Trophoblast cell (in vitro differentiated cells and primary cell): ENCODE measurements around the gene OR5B3.

ENCODE experiments used
- DNase-seq, 2 donors: peaks; one replicate each; pipeline ENCODE4 v3.0.0-alpha.2; 2016
- H2AFZ ChIP-seq: 2 replicates; pipeline ENCODE4 v1.6.1; 2013; ENCODE audit warnings: low read length, moderate library complexity, mild to moderate bottlenecking; ENCODE audit not compliant: insufficient read depth, poor library complexity
- H2AK5ac ChIP-seq: 2 replicates; pipeline ENCODE4 v1.6.1; 2013; ENCODE audit warnings: mild to moderate bottlenecking, low read length
- H2BK120ac ChIP-seq: 2 replicates; pipeline ENCODE4 v1.6.1; 2013; ENCODE audit warnings: low read length, mild to moderate bottlenecking, moderate library complexity; ENCODE audit not compliant: insufficient read depth, poor library complexity
- H2BK12ac ChIP-seq: 2 replicates; pipeline ENCODE4 v1.6.1; 2013; ENCODE audit warnings: mild to moderate bottlenecking, low read length, moderate library complexity
- H2BK5ac ChIP-seq: 2 replicates; pipeline ENCODE4 v1.6.1; 2013; ENCODE audit warnings: low read length, low read depth, moderate library complexity, mild to moderate bottlenecking; ENCODE audit not compliant: poor library complexity
- H3K14ac ChIP-seq: 2 replicates; pipeline ENCODE4 v1.6.1; 2013; ENCODE audit warnings: mild to moderate bottlenecking, low read length
- H3K18ac ChIP-seq: 2 replicates; pipeline ENCODE4 v1.6.1; 2013; ENCODE audit warnings: mild to moderate bottlenecking, low read length
- H3K23ac ChIP-seq: 2 replicates; pipeline ENCODE4 v1.6.1; 2013; ENCODE audit warnings: low read length
- H3K27ac ChIP-seq: 2 replicates; pipeline ENCODE4 v1.5.1; 2013; ENCODE audit warnings: low read depth, mild to moderate bottlenecking, inconsistent platforms, low read length, moderate library complexity
- H3K27me3 ChIP-seq: 2 replicates; pipeline ENCODE4 v1.6.1; 2013; ENCODE audit warnings: inconsistent platforms, mild to moderate bottlenecking, low read length, moderate library complexity; ENCODE audit not compliant: insufficient read depth
- H3K36me3 ChIP-seq, 2 experiments: 1 replicate in 1 of 2; 2 replicates in 1 of 2; pipeline ENCODE4 v1.6.1; 2013; ENCODE audit warnings: low read length in 2 of 2, mild to moderate bottlenecking in 2 of 2, moderate library complexity in 1 of 2; ENCODE audit not compliant: insufficient read depth in 2 of 2, control insufficient read depth in 1 of 2
- H3K4ac ChIP-seq: 2 replicates; pipeline ENCODE4 v1.6.1; 2013; ENCODE audit warnings: low read depth, mild to moderate bottlenecking, low read length, moderate library complexity
- H3K4me1 ChIP-seq, 2 experiments: 1 replicate in 1 of 2; 2 replicates in 1 of 2; pipeline ENCODE4 v1.6.1; 2013; ENCODE audit warnings: low read length in 2 of 2, mild to moderate bottlenecking in 2 of 2, moderate library complexity in 1 of 2; ENCODE audit not compliant: insufficient read depth in 2 of 2, control insufficient read depth in 1 of 2
- H3K4me2 ChIP-seq: 2 replicates; pipeline ENCODE4 v1.6.1; 2013; ENCODE audit warnings: inconsistent platforms, mild to moderate bottlenecking, low read length, moderate library complexity
- H3K4me3 ChIP-seq: 2 replicates; pipeline ENCODE4 v1.5.1; 2013; ENCODE audit warnings: mild to moderate bottlenecking, low read depth, low read length, inconsistent platforms
- H3K79me1 ChIP-seq: one replicate; pipeline ENCODE4 v1.6.1; 2013; ENCODE audit warnings: low read length
- H3K79me2 ChIP-seq: 2 replicates; pipeline ENCODE4 v1.6.1; 2013; ENCODE audit warnings: low read length, mild to moderate bottlenecking; ENCODE audit not compliant: control insufficient read depth, insufficient read depth, poor library complexity
- H3K9ac ChIP-seq: 2 replicates; pipeline ENCODE4 v1.6.1; 2013; ENCODE audit warnings: mild to moderate bottlenecking, low read length
- H3K9me3 ChIP-seq: 2 replicates; pipeline ENCODE4 v1.6.1; 2013; ENCODE audit warnings: low read depth, mild to moderate bottlenecking, control low read depth, inconsistent platforms, low read length; ENCODE audit not compliant: insufficient read depth
- H4K12ac ChIP-seq: 2 replicates; pipeline ENCODE4 v1.6.1; 2013; ENCODE audit warnings: low read depth, mild to moderate bottlenecking, low read length, moderate library complexity
- H4K8ac ChIP-seq: 2 replicates; pipeline ENCODE4 v1.6.1; 2013; ENCODE audit warnings: low read depth, mild to moderate bottlenecking, low read length, moderate library complexity
- H4K91ac ChIP-seq: one replicate; pipeline ENCODE4 v1.6.1; 2013; ENCODE audit warnings: low read depth, mild to moderate bottlenecking, low read length, moderate library complexity
- WGBS: extraction: QIAGEN DNeasy Blood & Tissue Kit; methylation state at CpG from one replicate; pipeline ENCODE4 v1.1.7; 2013; ENCODE audit warnings: missing lambda C conversion rate; ENCODE audit not compliant: insufficient read length, insufficient coverage; ENCODE audit errors: extremely low coverage; 5-methylcytosine and 5-hydroxymethylcytosine counted together

OR5B3 gene

DNA sequence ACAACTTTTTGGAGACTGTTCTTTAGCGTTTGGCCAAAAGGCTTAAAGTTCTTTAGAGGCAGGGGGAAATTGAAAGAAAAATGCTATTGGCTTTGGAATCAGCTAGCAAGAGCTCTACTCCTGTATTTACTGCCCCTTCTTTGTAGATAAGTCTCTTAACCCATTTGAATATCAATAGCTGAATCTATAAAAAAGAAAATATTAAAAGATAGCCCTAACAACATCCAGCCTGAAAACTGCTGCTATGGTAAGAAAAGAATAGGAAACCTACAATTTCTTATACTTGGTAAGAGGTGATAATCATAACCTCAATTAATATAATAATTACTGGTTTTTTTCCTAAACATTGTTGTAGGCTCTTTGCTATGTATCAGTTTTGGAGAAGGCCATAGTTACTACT is 35.5 kb upstream of the OR5B3 start, which contains the start of gene OR5B12:
Gene OR5B12, minus strand, starts transcription at position 101 of the 400 bp plus-strand sequence. CDS start 2,085 bp downstream, outside the sequence.
- Histone ChIP-seq H4K8ac (no peak within 1 kb of the TSS), H3K4me3 (no peak within 1 kb of the TSS), H3K4me1 (no peaks in the 10 kb centered on the region), H3K27ac (no peak within 1 kb of the TSS), H3K14ac (no peak within 1 kb of the TSS), H2BK5ac (no peak within 1 kb of the TSS), H3K23ac (no peak within 1 kb of the TSS), H3K4me2 (no peak within 1 kb of the TSS), H3K9ac (no peak within 1 kb of the TSS), H2BK120ac (no peak within 1 kb of the TSS), H4K91ac (no peak within 1 kb of the TSS), H4K12ac (no peak within 1 kb of the TSS), H3K79me2 (no peaks in the 10 kb centered on the region), H3K9me3 (peaks cover 4% of the 10 kb centered on the region), H2BK12ac (no peak within 1 kb of the TSS), H3K27me3 (no peaks in the 10 kb centered on the region), H2AK5ac (no peak within 1 kb of the TSS), H3K18ac (no peak within 1 kb of the TSS), H3K36me3 (no peaks in the 10 kb centered on the region), H3K79me1 (no peaks in the 10 kb centered on the region), H2AFZ (no peak within 1 kb of the TSS), H3K4ac (no peak within 1 kb of the TSS)
- whole genome bisulfite sequencing, result no CpG with 5 or more reads among the region's 1 CpG
- no peak for DNase-seq

DNA sequence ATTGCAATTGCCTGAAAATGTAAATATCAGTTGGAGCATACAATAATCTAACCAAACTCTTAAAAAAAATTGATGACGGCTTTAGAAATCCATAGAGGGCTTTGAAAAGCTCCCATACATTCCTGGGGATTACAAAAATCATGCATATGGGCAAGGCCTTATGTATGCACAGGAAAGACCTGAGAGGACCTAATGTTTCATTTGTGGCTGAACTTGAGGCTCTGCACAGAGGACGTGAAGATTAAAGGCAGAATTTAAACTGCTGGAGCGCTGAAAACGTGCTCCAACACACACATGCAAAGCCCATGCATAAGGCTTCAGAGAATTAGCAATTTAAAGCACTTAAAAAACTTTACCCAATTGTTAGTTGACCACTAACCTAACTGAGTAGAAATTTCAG is 31.8 kb upstream of the OR5B3 start:
- H2AK5ac ChIP-seq, result no peak overlapping the region
- H4K8ac ChIP-seq, result no peak overlapping the region
- H4K91ac ChIP-seq, result no peak overlapping the region
- H3K18ac ChIP-seq, result no peak overlapping the region
- no peak overlapping the region for H3K14ac ChIP-seq
- no peaks in the 10 kb centered on the region for H3K79me1 ChIP-seq
- no peaks in the 10 kb centered on the region for H3K9me3 ChIP-seq
- no peak overlapping the region for H2BK5ac ChIP-seq
- H3K27ac ChIP-seq, result no peak overlapping the region
- no peak overlapping the region for H2BK120ac ChIP-seq
- no peak for DNase-seq
- H3K36me3 ChIP-seq, result no peaks in the 10 kb centered on the region
- WGBS, result no CpG with 5 or more reads among the region's 4 CpGs
- no peak overlapping the region for H2AFZ ChIP-seq
- H3K79me2 ChIP-seq, result no peaks in the 10 kb centered on the region
- no peaks in the 10 kb centered on the region for H3K27me3 ChIP-seq
- H3K4me1 ChIP-seq, result no peaks in the 10 kb centered on the region
- H3K4ac ChIP-seq, result no peak overlapping the region
- H4K12ac ChIP-seq, result no peak overlapping the region
- no peak overlapping the region for H3K4me3 ChIP-seq
- no peak overlapping the region for H2BK12ac ChIP-seq
- no peak overlapping the region for H3K23ac ChIP-seq
- H3K4me2 ChIP-seq, result no peak overlapping the region
- no peak overlapping the region for H3K9ac ChIP-seq

GRCh38 chr11:58434217-58434616 is 27.5 kb upstream of the OR5B3 start:
- Histone ChIP-seq H2AK5ac (no peak overlapping the region), H3K9ac (no peak overlapping the region), H3K4ac (no peak overlapping the region), H2BK12ac (no peak overlapping the region), H2BK5ac (no peak overlapping the region), H3K4me3 (no peak overlapping the region), H4K8ac (no peak overlapping the region), H2BK120ac (no peak overlapping the region), H2AFZ (no peak overlapping the region), H3K27me3 (no peaks in the 10 kb centered on the region), H3K9me3 (no peaks in the 10 kb centered on the region), H3K4me2 (no peak overlapping the region), H4K12ac (no peak overlapping the region), H3K27ac (no peak overlapping the region), H3K23ac (no peak overlapping the region), H3K79me2 (no peaks in the 10 kb centered on the region), H3K14ac (no peak overlapping the region), H4K91ac (no peak overlapping the region), H3K79me1 (no peaks in the 10 kb centered on the region), H3K18ac (no peak overlapping the region), H3K36me3 (no peaks in the 10 kb centered on the region), H3K4me1 (no peaks in the 10 kb centered on the region)
- DNase-seq, result no peak
- no CpG with 5 or more reads among the region's 3 CpGs for WGBS

DNA sequence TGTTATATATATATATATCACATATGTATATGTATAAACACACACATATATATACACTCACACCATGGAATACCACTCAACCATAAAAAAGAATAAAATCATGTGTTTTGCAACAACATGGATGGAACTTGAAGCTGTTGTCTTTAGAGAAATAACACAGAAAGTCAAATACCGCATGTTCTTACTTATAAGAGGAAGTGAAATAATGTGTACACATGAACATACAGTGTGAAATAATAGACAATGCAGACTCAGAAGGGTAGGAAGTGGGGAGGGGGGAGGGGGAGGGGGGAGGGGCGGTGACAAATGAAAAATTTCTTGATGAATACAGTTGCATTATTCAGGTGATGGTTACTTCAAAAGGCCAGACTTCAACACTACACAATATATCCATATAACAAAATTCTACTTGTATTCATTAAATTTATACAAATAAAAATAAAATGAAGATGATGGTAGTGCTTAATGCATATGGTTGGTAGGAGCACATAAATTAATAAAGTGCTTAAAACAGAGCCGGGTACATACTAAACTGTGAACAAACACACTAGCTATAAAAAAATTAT is 27.0 kb upstream of the OR5B3 start:
- no peak overlapping the region for H2AK5ac ChIP-seq
- H3K79me1 ChIP-seq, result no peaks in the 10 kb centered on the region
- no peak overlapping the region for H4K8ac ChIP-seq
- no peak overlapping the region for H2AFZ ChIP-seq
- H3K9me3 ChIP-seq, result no peaks in the 10 kb centered on the region
- H3K36me3 ChIP-seq, result no peaks in the 10 kb centered on the region
- no peak overlapping the region for H3K23ac ChIP-seq
- H2BK12ac ChIP-seq, result no peak overlapping the region
- H4K91ac ChIP-seq, result no peak overlapping the region
- H3K27me3 ChIP-seq, result no peaks in the 10 kb centered on the region
- no peak overlapping the region for H3K27ac ChIP-seq
- no peak overlapping the region for H3K18ac ChIP-seq
- H2BK5ac ChIP-seq, result no peak overlapping the region
- no peaks in the 10 kb centered on the region for H3K79me2 ChIP-seq
- H3K9ac ChIP-seq, result no peak overlapping the region
- no peak overlapping the region for H3K4ac ChIP-seq
- H3K4me3 ChIP-seq, result no peak overlapping the region
- no CpG with 5 or more reads among the region's 3 CpGs for WGBS
- DNase-seq, result no peak
- H3K4me2 ChIP-seq, result no peak overlapping the region
- no peaks in the 10 kb centered on the region for H3K4me1 ChIP-seq
- H2BK120ac ChIP-seq, result no peak overlapping the region
- H3K14ac ChIP-seq, result no peak overlapping the region
- H4K12ac ChIP-seq, result no peak overlapping the region
